Body of pancreas (tissue), 4 donors: ENCODE results near the gene FGF2.

Experiments used
- POLR2A ChIP-seq, 3 donors: fragments of 450-650 bp; IDR thresholded peaks; one replicate each; pipeline ENCODE4 v1.6.1; 2016; ENCODE audit warnings: antibody characterized with exemption in 3 of 3, mild to moderate bottlenecking in 2 of 3
- TF ChIP-seq, protein P1 (sequence below), 7 experiments: fragments of 450-650 bp in 4 of 7; fragments of 200-600 bp in 3 of 7; sonication (generic) in 3 of 7; IDR thresholded peaks; one replicate each; pipeline ENCODE4 v1.5.1; 2016 to 2019; ENCODE audit warnings: antibody characterized with exemption in 7 of 7

DNA sequence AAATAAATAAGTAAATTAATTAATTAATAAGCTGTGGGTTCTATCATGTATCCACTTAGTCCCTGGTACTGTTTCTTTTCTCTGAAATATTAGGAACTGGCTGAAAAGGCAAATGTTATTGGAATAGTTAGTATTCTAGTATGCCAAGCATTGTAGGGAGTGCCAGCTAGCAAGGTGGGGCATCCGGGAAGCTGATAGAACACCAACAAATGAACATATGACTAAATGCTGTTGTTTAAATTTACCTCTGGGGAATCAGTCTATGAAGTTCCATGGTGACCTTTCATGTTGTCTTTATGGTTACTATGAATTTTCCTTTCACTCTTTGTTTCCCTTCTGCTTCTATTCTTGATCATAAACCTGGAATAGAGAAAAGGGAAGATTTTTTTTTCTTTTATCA is 63.1 kb downstream of the FGF2 start:
- TF ChIP-seq, protein P1, sequence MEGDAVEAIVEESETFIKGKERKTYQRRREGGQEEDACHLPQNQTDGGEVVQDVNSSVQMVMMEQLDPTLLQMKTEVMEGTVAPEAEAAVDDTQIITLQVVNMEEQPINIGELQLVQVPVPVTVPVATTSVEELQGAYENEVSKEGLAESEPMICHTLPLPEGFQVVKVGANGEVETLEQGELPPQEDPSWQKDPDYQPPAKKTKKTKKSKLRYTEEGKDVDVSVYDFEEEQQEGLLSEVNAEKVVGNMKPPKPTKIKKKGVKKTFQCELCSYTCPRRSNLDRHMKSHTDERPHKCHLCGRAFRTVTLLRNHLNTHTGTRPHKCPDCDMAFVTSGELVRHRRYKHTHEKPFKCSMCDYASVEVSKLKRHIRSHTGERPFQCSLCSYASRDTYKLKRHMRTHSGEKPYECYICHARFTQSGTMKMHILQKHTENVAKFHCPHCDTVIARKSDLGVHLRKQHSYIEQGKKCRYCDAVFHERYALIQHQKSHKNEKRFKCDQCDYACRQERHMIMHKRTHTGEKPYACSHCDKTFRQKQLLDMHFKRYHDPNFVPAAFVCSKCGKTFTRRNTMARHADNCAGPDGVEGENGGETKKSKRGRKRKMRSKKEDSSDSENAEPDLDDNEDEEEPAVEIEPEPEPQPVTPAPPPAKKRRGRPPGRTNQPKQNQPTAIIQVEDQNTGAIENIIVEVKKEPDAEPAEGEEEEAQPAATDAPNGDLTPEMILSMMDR (IDR thresholded peaks at IDR 0.05), result no peak
- TF ChIP-seq POLR2A (IDR thresholded peaks at IDR 0.05), result no peak
